Measurements from ENCODE around the gene ZNF343.

GRCh38 chr20:2465100-2465499 is 43.6 kb downstream of the ZNF343 start:
- no peak for TF ChIP-seq EP300 (IDR thresholded peaks at IDR 0.05)
- no peak for TF ChIP-seq POLR2A (IDR thresholded peaks at IDR 0.05)
- no peak for TF ChIP-seq CTCF (IDR thresholded peaks at IDR 0.05)
